H9 (cell line): ENCODE data around the gene SPRN. TPM values are rescaled to one million over a fixed set of nuclear protein-coding genes. Genes with fewer than 3 reads are reported as not detected.

ENCODE experiments used
- DNase-seq: peaks from one replicate; pipeline ENCODE4 v3.0.0-alpha.2; 2017
- H2AFZ ChIP-seq: one replicate; pipeline ENCODE4 v1.6.1; 2013; ENCODE audit warnings: mild to moderate bottlenecking, low read length, control low read depth, moderate library complexity
- H2AK5ac ChIP-seq: 2 replicates; pipeline ENCODE4 v1.6.1; 2013; ENCODE audit warnings: low read length, control low read depth, mixed read lengths; ENCODE audit not compliant: insufficient read length
- H2BK120ac ChIP-seq: one replicate; pipeline ENCODE4 v1.6.1; 2013; ENCODE audit warnings: low read depth, mild to moderate bottlenecking, low read length, control low read depth, inconsistent platforms; ENCODE audit not compliant: poor library complexity, severe bottlenecking
- H2BK12ac ChIP-seq: 2 replicates; pipeline ENCODE4 v1.6.1; 2013; ENCODE audit warnings: low read length, control low read depth, mixed read lengths, low read depth; ENCODE audit not compliant: insufficient read length
- H2BK15ac ChIP-seq: 2 replicates; pipeline ENCODE4 v1.6.1; 2013; ENCODE audit warnings: low read depth, low read length, control low read depth
- H2BK20ac ChIP-seq: one replicate; pipeline ENCODE4 v1.6.1; 2013; ENCODE audit warnings: low read depth, mild to moderate bottlenecking, low read length, control low read depth, inconsistent platforms; ENCODE audit not compliant: poor library complexity, severe bottlenecking
- H2BK5ac ChIP-seq: 2 replicates; pipeline ENCODE4 v1.6.1; 2013; ENCODE audit warnings: low read length, control low read depth, mixed read lengths; ENCODE audit not compliant: insufficient read length
- H3K14ac ChIP-seq: 2 replicates; pipeline ENCODE4 v1.6.1; 2013; ENCODE audit warnings: low read length, control low read depth; ENCODE audit not compliant: insufficient read depth
- H3K18ac ChIP-seq: 2 replicates; pipeline ENCODE4 v1.6.1; 2013; ENCODE audit warnings: low read depth, mild to moderate bottlenecking, mixed read lengths, low read length, control low read depth; ENCODE audit not compliant: insufficient read length
- H3K23ac ChIP-seq: 2 replicates; pipeline ENCODE4 v1.6.1; 2013; ENCODE audit warnings: low read length, control low read depth, mixed read lengths, low read depth; ENCODE audit not compliant: insufficient read length
- H3K23me2 ChIP-seq: 2 replicates; pipeline ENCODE4 v1.6.1; 2013; ENCODE audit warnings: low read depth, mild to moderate bottlenecking, mixed read lengths, low read length, control low read depth; ENCODE audit not compliant: insufficient read length, poor library complexity, severe bottlenecking
- H3K27ac ChIP-seq: 2 replicates; pipeline ENCODE4 v1.5.1; 2013; ENCODE audit warnings: low read length, control low read depth, mixed read lengths, low read depth; ENCODE audit not compliant: insufficient read length
- H3K27me3 ChIP-seq: 2 replicates; pipeline ENCODE4 v1.6.1; 2013; ENCODE audit warnings: low read length, control low read depth, inconsistent platforms; ENCODE audit not compliant: insufficient read depth
- H3K4ac ChIP-seq: 2 replicates; pipeline ENCODE4 v1.6.1; 2013; ENCODE audit warnings: low read depth, mild to moderate bottlenecking, control low read depth, inconsistent platforms, low read length, moderate library complexity
- H3K4me1 ChIP-seq: 2 replicates; pipeline ENCODE4 v1.6.1; 2013; ENCODE audit warnings: low read length, control low read depth, inconsistent platforms; ENCODE audit not compliant: insufficient read depth
- H3K4me2 ChIP-seq: 2 replicates; pipeline ENCODE4 v1.6.1; 2013; ENCODE audit warnings: low read length, control low read depth, mixed read lengths; ENCODE audit not compliant: insufficient read length, insufficient read depth
- H3K56ac ChIP-seq: 2 replicates; pipeline ENCODE4 v1.6.1; 2013; ENCODE audit warnings: low read depth, mild to moderate bottlenecking, mixed read lengths, low read length, control low read depth; ENCODE audit not compliant: insufficient read length
- H3K79me1 ChIP-seq: 2 replicates; pipeline ENCODE4 v1.6.1; 2013; ENCODE audit warnings: low read depth, mild to moderate bottlenecking, moderate library complexity, low read length, control low read depth, inconsistent platforms; ENCODE audit not compliant: insufficient read depth, poor library complexity, severe bottlenecking
- H3K79me2 ChIP-seq: 2 replicates; pipeline ENCODE4 v1.6.1; 2013; ENCODE audit warnings: low read length, control low read depth, inconsistent platforms; ENCODE audit not compliant: insufficient read depth
- H3K9ac ChIP-seq: 2 replicates; pipeline ENCODE4 v1.6.1; 2013; ENCODE audit warnings: low read length, control low read depth, mixed read lengths; ENCODE audit not compliant: insufficient read length; ENCODE audit errors: extremely low read depth
- H3K9me3 ChIP-seq: one replicate; pipeline ENCODE4 v1.6.1; 2013; ENCODE audit warnings: low read depth, low read length, inconsistent platforms; ENCODE audit not compliant: control insufficient read depth
- H3T11ph ChIP-seq: one replicate; pipeline ENCODE4 v1.6.1; 2013; ENCODE audit warnings: mild to moderate bottlenecking, low read length, control low read depth, inconsistent platforms
- H4K20me1 ChIP-seq: one replicate; pipeline ENCODE4 v1.6.1; 2013; ENCODE audit not compliant: control insufficient read depth, insufficient read length, insufficient read depth
- H4K5ac ChIP-seq: 2 replicates; pipeline ENCODE4 v1.6.1; 2013; ENCODE audit warnings: low read depth, mild to moderate bottlenecking, mixed read lengths, low read length, control low read depth; ENCODE audit not compliant: insufficient read length
- H4K8ac ChIP-seq: replicated peaks from 2 replicates; pipeline ENCODE4 v1.6.1; 2013; ENCODE audit warnings: low read length, control low read depth, mixed read lengths, low read depth; ENCODE audit not compliant: insufficient read length
- H4K91ac ChIP-seq: 2 replicates; pipeline ENCODE4 v1.6.1; 2013; ENCODE audit warnings: low read depth, mild to moderate bottlenecking, moderate library complexity, mixed read lengths, low read length, control low read depth; ENCODE audit not compliant: insufficient read length
- H3K27ac Mint-ChIP-seq, 3 experiments: 2 replicates in 2 of 3; 3 replicates in 1 of 3; pipeline ENCODE4 v1.8.0; 2020 to 2021; ENCODE audit warnings: mixed read lengths in 3 of 3, mild to moderate bottlenecking in 1 of 3, moderate library complexity in 1 of 3
- H3K27me3 Mint-ChIP-seq: 2 replicates; pipeline ENCODE4 v1.8.0; 2021; ENCODE audit warnings: low read depth, mild to moderate bottlenecking, moderate library complexity, mixed read lengths
- H3K36me3 Mint-ChIP-seq, 3 experiments: 2 replicates in 2 of 3; 3 replicates in 1 of 3; pipeline ENCODE4 v1.8.0; 2020 to 2021; ENCODE audit warnings: low read depth in 3 of 3, mixed read lengths in 3 of 3; ENCODE audit not compliant: insufficient read depth in 1 of 3
- H3K4me1 Mint-ChIP-seq, 2 experiments: 2 replicates each; pipeline ENCODE4 v1.8.0; 2020; ENCODE audit warnings: mixed read lengths in 2 of 2
- H3K4me3 Mint-ChIP-seq, 2 experiments: 2 replicates in 1 of 2; 3 replicates in 1 of 2; pipeline ENCODE4 v1.8.0; 2020 to 2021; ENCODE audit warnings: mild to moderate bottlenecking in 2 of 2, mixed read lengths in 2 of 2, moderate library complexity in 1 of 2
- H3K9me3 Mint-ChIP-seq, 2 experiments: 2 replicates in 1 of 2; 3 replicates in 1 of 2; pipeline ENCODE4 v1.8.0; 2020; ENCODE audit warnings: mild to moderate bottlenecking in 2 of 2, mixed read lengths in 2 of 2, moderate library complexity in 1 of 2
- WGBS: extraction: QIAGEN DNeasy Blood & Tissue Kit; methylation state at CpG from one replicate; pipeline ENCODE4 v1.1.7; 2013; ENCODE audit warnings: missing lambda C conversion rate, low lambda C conversion rate, mixed read lengths; ENCODE audit not compliant: insufficient read length; ENCODE audit errors: extremely low coverage; 5-methylcytosine and 5-hydroxymethylcytosine counted together
- total RNA-seq: library from RNA; stranded (reverse); gene quantifications from 2 replicates; pipeline ENCODE4 v1.2.1, GENCODE V29; 2021
- TF ChIP-seq, protein P1 (sequence below): fragments of 200-600 bp; sonication (generic); conservative IDR thresholded peaks from 3 replicates; pipeline ENCODE4 v1.8.0; 2021; ENCODE audit warnings: antibody characterized with exemption, mild to moderate bottlenecking

SPRN gene
- total RNA-seq, 1 experiment from 2014 or later = 0.42 TPM

DNA sequence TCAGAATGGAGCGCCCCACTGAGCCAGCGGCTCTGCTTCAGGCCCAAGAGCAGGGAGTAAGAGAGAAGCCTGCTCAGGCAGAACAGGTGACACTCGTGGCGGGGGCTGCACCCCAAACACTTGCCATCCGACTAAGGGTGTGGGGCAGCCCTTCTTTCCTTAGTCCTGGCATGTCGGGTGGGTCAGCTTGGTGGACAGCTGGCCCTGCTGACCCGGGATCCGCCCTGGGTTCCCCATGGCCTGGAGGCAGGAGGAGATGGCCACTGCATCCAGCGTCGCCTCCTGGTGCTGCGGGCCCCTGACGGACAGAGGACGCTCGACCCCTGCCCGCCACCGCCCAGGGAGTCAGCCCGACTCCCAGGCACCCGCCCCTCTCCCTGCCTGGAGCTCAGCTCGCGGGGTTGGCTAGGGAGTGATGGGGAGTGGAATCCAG is 46.6 kb downstream of the SPRN start:
- Mint-ChIP-seq H3K4me3 (peak overlapping the region; percentile 65 to 85), H3K36me3 (peaks cover 0 to 5% (median 1%) of the 10 kb centered on the region in 3 experiments; a peak in 1 of 7 replicates), H3K27me3 (peaks cover 58% of the 10 kb centered on the region), H3K9me3 (peaks cover 0 to 3% of the 10 kb centered on the region in 2 experiments; a peak in 2 of 5 replicates), H3K27ac (no peak overlapping the region), H3K4me1 (peaks cover 0 to 5% of the 10 kb centered on the region in 2 experiments; a peak in 2 of 4 replicates)
- H4K20me1 ChIP-seq = no peaks in the 10 kb centered on the region
- H3K27ac ChIP-seq = no peak overlapping the region
- H3T11ph ChIP-seq = no peak overlapping the region
- no peak overlapping the region for H3K56ac ChIP-seq
- TF ChIP-seq, protein P1, sequence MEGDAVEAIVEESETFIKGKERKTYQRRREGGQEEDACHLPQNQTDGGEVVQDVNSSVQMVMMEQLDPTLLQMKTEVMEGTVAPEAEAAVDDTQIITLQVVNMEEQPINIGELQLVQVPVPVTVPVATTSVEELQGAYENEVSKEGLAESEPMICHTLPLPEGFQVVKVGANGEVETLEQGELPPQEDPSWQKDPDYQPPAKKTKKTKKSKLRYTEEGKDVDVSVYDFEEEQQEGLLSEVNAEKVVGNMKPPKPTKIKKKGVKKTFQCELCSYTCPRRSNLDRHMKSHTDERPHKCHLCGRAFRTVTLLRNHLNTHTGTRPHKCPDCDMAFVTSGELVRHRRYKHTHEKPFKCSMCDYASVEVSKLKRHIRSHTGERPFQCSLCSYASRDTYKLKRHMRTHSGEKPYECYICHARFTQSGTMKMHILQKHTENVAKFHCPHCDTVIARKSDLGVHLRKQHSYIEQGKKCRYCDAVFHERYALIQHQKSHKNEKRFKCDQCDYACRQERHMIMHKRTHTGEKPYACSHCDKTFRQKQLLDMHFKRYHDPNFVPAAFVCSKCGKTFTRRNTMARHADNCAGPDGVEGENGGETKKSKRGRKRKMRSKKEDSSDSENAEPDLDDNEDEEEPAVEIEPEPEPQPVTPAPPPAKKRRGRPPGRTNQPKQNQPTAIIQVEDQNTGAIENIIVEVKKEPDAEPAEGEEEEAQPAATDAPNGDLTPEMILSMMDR = no peak
- no peak overlapping the region for H4K91ac ChIP-seq
- H2AK5ac ChIP-seq = no peak overlapping the region
- no peak overlapping the region for H2BK20ac ChIP-seq
- no CpG with 5 or more reads among the region's 20 CpGs for WGBS
- H3K4ac ChIP-seq = no peak overlapping the region
- H3K9ac ChIP-seq = no peak overlapping the region
- H3K9me3 ChIP-seq = no peaks in the 10 kb centered on the region
- no peak overlapping the region for H2BK15ac ChIP-seq
- no peaks in the 10 kb centered on the region for H3K4me1 ChIP-seq
- H3K23ac ChIP-seq = no peak overlapping the region
- H3K4me2 ChIP-seq = peak overlapping the region; percentile 62
- H2AFZ ChIP-seq = no peak overlapping the region
- no peak overlapping the region for H3K18ac ChIP-seq
- no peaks in the 10 kb centered on the region for H3K79me2 ChIP-seq
- H2BK5ac ChIP-seq = no peak overlapping the region
- no peak overlapping the region for H4K8ac ChIP-seq
- peaks cover 8% of the 10 kb centered on the region for H3K23me2 ChIP-seq
- H3K14ac ChIP-seq = no peak overlapping the region
- H2BK120ac ChIP-seq = no peak overlapping the region
- no peaks in the 10 kb centered on the region for H3K79me1 ChIP-seq
- no peak for DNase-seq
- H3K27me3 ChIP-seq = peaks cover 18% of the 10 kb centered on the region
- H4K5ac ChIP-seq = no peak overlapping the region
- H2BK12ac ChIP-seq = no peak overlapping the region
